ENCODE results near the gene SLC35G6. TPM values are rescaled to one million over a fixed set of nuclear protein-coding genes. Genes with fewer than 3 reads are reported as not detected.
A peak's percentile ranks its signal among the peaks of the same experiment; 100 is the strongest.

The SLC35G6 gene
- total RNA-seq, 1 experiment from 2014 or later, result not detected

DNA sequence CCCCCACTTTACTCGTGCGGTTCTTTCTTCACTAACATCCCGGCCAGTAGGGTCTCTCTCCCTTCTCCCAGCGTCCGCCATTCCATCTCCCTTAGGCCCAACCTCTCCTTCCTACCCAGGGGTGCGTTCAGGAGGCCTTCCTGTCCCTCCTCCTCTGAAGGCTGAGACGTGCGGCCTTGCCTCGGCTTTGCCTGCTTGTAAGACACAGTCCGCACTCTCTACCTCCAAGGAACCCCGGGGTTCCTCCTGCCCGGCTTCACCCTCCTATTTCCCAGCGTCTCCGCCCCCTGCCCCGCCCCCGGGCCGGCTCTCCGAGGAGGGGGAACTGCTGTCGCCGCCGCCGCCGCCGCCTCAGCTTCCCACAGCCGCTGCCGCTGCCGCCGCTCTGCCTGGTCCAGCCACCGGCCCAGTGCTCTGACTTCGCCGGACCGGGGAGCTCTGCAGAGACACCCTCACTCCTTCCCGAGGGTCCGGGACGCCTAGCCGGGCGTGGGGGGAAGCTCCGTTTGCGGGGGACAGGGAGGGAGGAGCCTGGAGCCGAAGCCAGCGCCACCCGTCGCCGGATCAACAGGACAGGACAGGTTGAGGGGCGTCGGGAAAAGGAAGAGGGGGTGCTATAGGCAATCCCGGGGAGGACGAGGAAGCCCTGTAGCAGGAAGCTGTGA is 43.2 kb upstream of the SLC35G6 start:
- Histone ChIP-seq H3K9ac (ENCODE audit: low read length) (no peak overlapping the region), H3K9me3 (ENCODE audit: low read length) (no peaks in the 10 kb centered on the region), H3K27ac (ENCODE audit: low read length) (no peak overlapping the region), H3F3A (ENCODE audit: low read length, unreplicated experiment) (no peaks in the 10 kb centered on the region), H4K20me1 (ENCODE audit: low read length) (no peaks in the 10 kb centered on the region), H3K36me3 (ENCODE audit: low read depth, low read length) (no peaks in the 10 kb centered on the region), H2AFZ (ENCODE audit: low read length) (no peak overlapping the region), H3K4me1 (ENCODE audit: insufficient read depth, low read length) (peaks cover 4% of the 10 kb centered on the region; the same call in 1 of the 2 replicates), H3K4me3 (ENCODE audit: low read length) (no peak overlapping the region), H3K9me2 (replicated peaks; ENCODE audit: low read length) (no peaks in the 10 kb centered on the region), H3K79me2 (ENCODE audit: low read length) (0 out of 2 replicates have a peak, but pooled peaks cover 5% of the 10 kb centered on the region), H3K27me3 (ENCODE audit: low read length) (no peaks in the 10 kb centered on the region), H3K4me2 (ENCODE audit: low read length) (peak overlapping the region; percentile 85; the same call in 1 of the 2 replicates)
- CTCF ChIA-PET, result no interaction called here
- DNase-seq (no peak), ATAC-seq (no peak)
- intact Hi-C loops (cut with micrococcal nuclease), result loop anchor here (5.0 kb wide), 2 partner anchors 86 to 249 kb away; partner anchors contain the start of genes KCTD11, TP53 and WRAP53
- POLR2A ChIA-PET (ENCODE audit: unreplicated experiment), result no interaction called here
- no TSS peak for BruUV-seq (replicated peaks)
- no peak for TF ChIP-seq EZH2phosphoT487 (IDR thresholded peaks at IDR 0.05; ENCODE audit: borderline replicate concordance, low read length)
- TF ChIP-seq EZH2 (IDR thresholded peaks at IDR 0.05; ENCODE audit: low read length, unreplicated experiment), result no peak
- no peak for TF ChIP-seq CTCF (conservative IDR thresholded peaks at IDR 0.05; ENCODE audit: low read depth, low read length)

- H3K4me2 ChIP-seq (ENCODE audit: low read length), result peak overlapping the region; percentile 98; the same call in 1 of the 2 replicates
- POLR2A ChIA-PET (ENCODE audit: unreplicated experiment), result no interaction called here
Measured at GRCh38 chr17:7438656-7439460, 42.4 kb upstream of the SLC35G6 start.

More at GRCh38 chr17:7438656-7439460, 42.4 kb upstream of the SLC35G6 start:
- H4K20me1 ChIP-seq (ENCODE audit: low read length), result no peaks in the 10 kb centered on the region
- no peak overlapping the region for H3K27ac ChIP-seq (ENCODE audit: low read length)
- H3K27me3 ChIP-seq (ENCODE audit: low read length), result no peaks in the 10 kb centered on the region
- H3F3A ChIP-seq (ENCODE audit: low read length, unreplicated experiment), result no peaks in the 10 kb centered on the region
- H3K9ac ChIP-seq (ENCODE audit: low read length), result no peak overlapping the region
- H3K36me3 ChIP-seq (ENCODE audit: low read depth, low read length), result no peaks in the 10 kb centered on the region
- BruUV-seq (replicated peaks), result no TSS peak
- ATAC-seq (no peak), DNase-seq (no peak)
- H3K4me1 ChIP-seq (ENCODE audit: insufficient read depth, low read length), result peaks cover 4% of the 10 kb centered on the region; the same call in 1 of the 2 replicates
- CTCF ChIA-PET, result no interaction called here
- H3K9me3 ChIP-seq (ENCODE audit: low read length), result no peaks in the 10 kb centered on the region
- no peak overlapping the region for H3K4me3 ChIP-seq (ENCODE audit: low read length)
- no peak for TF ChIP-seq CTCF (conservative IDR thresholded peaks at IDR 0.05; ENCODE audit: low read depth, low read length)
- no peak for TF ChIP-seq EZH2 (IDR thresholded peaks at IDR 0.05; ENCODE audit: low read length, unreplicated experiment)
- TF ChIP-seq EZH2phosphoT487 (IDR thresholded peaks at IDR 0.05; ENCODE audit: borderline replicate concordance, low read length), result no peak
- no peak overlapping the region for H2AFZ ChIP-seq (ENCODE audit: low read length)
- no peaks in the 10 kb centered on the region for H3K9me2 ChIP-seq (replicated peaks; ENCODE audit: low read length)
- intact Hi-C loops (cut with micrococcal nuclease), result loop anchor here (5.0 kb wide), 2 partner anchors 87 to 248 kb away; partner anchors contain the start of genes KCTD11, TP53 and WRAP53
- 0 out of 2 replicates have a peak, but pooled peaks cover 5% of the 10 kb centered on the region for H3K79me2 ChIP-seq (ENCODE audit: low read length)
